Astrocyte (in vitro differentiated cells and primary cell): ENCODE data around the gene TBCB. TPM values are rescaled to one million over a fixed set of nuclear protein-coding genes. Genes with fewer than 3 reads are reported as not detected.

Experiments
- DNase-seq: peaks from one replicate; pipeline ENCODE4 v3.0.0-alpha.2; 2010; ENCODE audit warnings: low read depth
- FAIRE-seq: peaks from 2 replicates; lab custom pipeline; 2011; peaks lifted over from hg19 to GRCh38; lab: Jason Lieb, UNC
- H2AFZ ChIP-seq: 2 replicates; pipeline ENCODE4 v1.6.0; 2012; ENCODE audit warnings: low read depth, low read length, inconsistent platforms
- H3K27ac ChIP-seq: 2 replicates; pipeline ENCODE4 v1.5.1; 2011; ENCODE audit warnings: low read depth, low read length, inconsistent platforms
- H3K27me3 ChIP-seq: 2 replicates; pipeline ENCODE4 v1.6.0; 2011; ENCODE audit warnings: low read length, inconsistent platforms; ENCODE audit not compliant: insufficient read depth
- H3K36me3 ChIP-seq: 2 replicates; pipeline ENCODE4 v1.5.1; 2011; ENCODE audit warnings: low read length, inconsistent platforms; ENCODE audit not compliant: insufficient read depth
- H3K4me1 ChIP-seq: 2 replicates; pipeline ENCODE4 v1.5.1; 2011; ENCODE audit warnings: low read length, inconsistent platforms; ENCODE audit not compliant: insufficient read depth
- H3K4me2 ChIP-seq: 2 replicates; pipeline ENCODE4 v1.6.0; 2012; ENCODE audit warnings: low read length, inconsistent platforms
- H3K4me3 ChIP-seq: 2 replicates; pipeline ENCODE4 v1.5.1; 2011; ENCODE audit warnings: low read depth, mild to moderate bottlenecking, low read length, inconsistent platforms; ENCODE audit not compliant: insufficient read depth
- H3K79me2 ChIP-seq: 2 replicates; pipeline ENCODE4 v1.6.0; 2012; ENCODE audit warnings: mild to moderate bottlenecking, low read length, inconsistent platforms; ENCODE audit not compliant: insufficient read depth
- H3K9ac ChIP-seq: 2 replicates; pipeline ENCODE4 v1.6.0; 2012; ENCODE audit warnings: mild to moderate bottlenecking, low read length, inconsistent platforms
- H3K9me3 ChIP-seq: 2 replicates; pipeline ENCODE4 v1.5.1; 2012; ENCODE audit warnings: low read depth, mild to moderate bottlenecking, low read length, inconsistent platforms; ENCODE audit not compliant: insufficient read depth
- H4K20me1 ChIP-seq: 2 replicates; pipeline ENCODE4 v1.6.0; 2012; ENCODE audit warnings: low read length, inconsistent platforms; ENCODE audit not compliant: insufficient read depth
- H3K27ac Mint-ChIP-seq: one replicate; pipeline ENCODE4 v1.8.0; 2021; ENCODE audit warnings: mild to moderate bottlenecking, mixed read lengths; ENCODE audit not compliant: unreplicated experiment
- H3K27me3 Mint-ChIP-seq: one replicate; pipeline ENCODE4 v1.8.0; 2021; ENCODE audit warnings: low read depth, mixed read lengths; ENCODE audit not compliant: unreplicated experiment
- H3K36me3 Mint-ChIP-seq: one replicate; pipeline ENCODE4 v1.8.0; 2021; ENCODE audit warnings: low read depth, mixed read lengths; ENCODE audit not compliant: unreplicated experiment
- H3K4me1 Mint-ChIP-seq: one replicate; pipeline ENCODE4 v1.8.0; 2021; ENCODE audit warnings: low read depth, mixed read lengths; ENCODE audit not compliant: unreplicated experiment
- H3K4me3 Mint-ChIP-seq: one replicate; pipeline ENCODE4 v1.8.0; 2021; ENCODE audit warnings: mild to moderate bottlenecking, moderate library complexity, mixed read lengths; ENCODE audit not compliant: unreplicated experiment
- H3K9me3 Mint-ChIP-seq: one replicate; pipeline ENCODE4 v1.8.0; 2021; ENCODE audit warnings: mild to moderate bottlenecking, mixed read lengths; ENCODE audit not compliant: unreplicated experiment
- CTCF ChIP-seq: IDR thresholded peaks from 2 replicates; pipeline ENCODE4 v1.5.1; 2011; ENCODE audit warnings: low read depth, mild to moderate bottlenecking, inconsistent platforms, low read length, moderate library complexity; ENCODE audit not compliant: insufficient read depth
- EZH2 ChIP-seq: IDR thresholded peaks from 2 replicates; pipeline ENCODE4 v1.6.1; 2012; ENCODE audit warnings: mild to moderate bottlenecking, low read length, inconsistent platforms; ENCODE audit not compliant: insufficient read depth
- total RNA-seq: library from RNA; stranded (reverse); gene quantifications from 2 replicates; pipeline ENCODE4 v1.2.1, GENCODE V29; 2021

Gene TBCB
- total RNA-seq, 1 donor from 2014 or later, result 244 TPM

- Histone ChIP-seq H3K9me3 (no peaks in the 10 kb centered on the region), H3K36me3 (peaks cover 14% of the 10 kb centered on the region), H3K27ac (peak within 1 kb of the TSS; percentile 97), H3K4me1 (peaks cover 15% of the 10 kb centered on the region), H2AFZ (peak within 1 kb of the TSS; percentile 78), H3K4me3 (peak within 1 kb of the TSS; percentile 90), H3K4me2 (peak within 1 kb of the TSS; percentile 95), H3K9ac (peak within 1 kb of the TSS; percentile 98), H3K79me2 (peaks cover 38% of the 10 kb centered on the region), H3K27me3 (no peaks in the 10 kb centered on the region), H4K20me1 (peaks cover 25% of the 10 kb centered on the region)
- Mint-ChIP-seq H3K4me3 (peak within 1 kb of the TSS; percentile 98), H3K9me3 (peaks cover 3% of the 10 kb centered on the region), H3K4me1 (peaks cover 6% of the 10 kb centered on the region), H3K27me3 (no peaks in the 10 kb centered on the region), H3K27ac (peak within 1 kb of the TSS; percentile 98), H3K36me3 (peaks cover 13% of the 10 kb centered on the region)
- TF ChIP-seq CTCF (no peak), EZH2 (no peak)
- peak; percentile 79 for DNase-seq
- no peak for FAIRE-seq
Measured at GRCh38 chr19:36139473-36140303, 24.4 kb downstream of the TBCB start, which contains the start of gene CAPNS1. Gene CAPNS1, plus strand, starts transcription at chr19:36140066. Its CDS starts 946 bp downstream, at chr19:36141012.

GRCh38 chr19:36140304-36141038 is 25.2 kb downstream of the TBCB start:
- H3K9me3 ChIP-seq, result no peaks in the 10 kb centered on the region
- H3K4me1 Mint-ChIP-seq, result peaks cover 6% of the 10 kb centered on the region
- H3K36me3 ChIP-seq, result peaks cover 18% of the 10 kb centered on the region
- H3K4me3 ChIP-seq, result peak overlapping the region; percentile 90
- H2AFZ ChIP-seq, result peak overlapping the region; percentile 51
- H3K4me1 ChIP-seq, result peaks cover 15% of the 10 kb centered on the region
- FAIRE-seq, result no peak
- H3K4me3 Mint-ChIP-seq, result peak overlapping the region; percentile 98
- peak overlapping the region; percentile 98 for H3K9ac ChIP-seq
- no peaks in the 10 kb centered on the region for H3K27me3 Mint-ChIP-seq
- H4K20me1 ChIP-seq, result peaks cover 32% of the 10 kb centered on the region
- DNase-seq, result peak; percentile 67
- peaks cover 43% of the 10 kb centered on the region for H3K79me2 ChIP-seq
- H3K4me2 ChIP-seq, result peak overlapping the region; percentile 95
- peaks cover 3% of the 10 kb centered on the region for H3K9me3 Mint-ChIP-seq
- H3K36me3 Mint-ChIP-seq, result peaks cover 14% of the 10 kb centered on the region
- H3K27ac ChIP-seq, result peak overlapping the region; percentile 97
- no peaks in the 10 kb centered on the region for H3K27me3 ChIP-seq
- peak overlapping the region; percentile 98 for H3K27ac Mint-ChIP-seq
- TF ChIP-seq EZH2 (no peak), CTCF (no peak)
